ENCODE measurements around the gene AFMID. TPM values are rescaled to one million over a fixed set of nuclear protein-coding genes. Genes with fewer than 3 reads are reported as not detected.
A peak's percentile ranks its signal among the peaks of the same experiment; 100 is the strongest.

The AFMID gene
- total and polyA plus RNA-seq, 2 donors (not counting 1 experiment from before 2014, with no cell fraction given), result 18.2 to 24.8 TPM

DNA sequence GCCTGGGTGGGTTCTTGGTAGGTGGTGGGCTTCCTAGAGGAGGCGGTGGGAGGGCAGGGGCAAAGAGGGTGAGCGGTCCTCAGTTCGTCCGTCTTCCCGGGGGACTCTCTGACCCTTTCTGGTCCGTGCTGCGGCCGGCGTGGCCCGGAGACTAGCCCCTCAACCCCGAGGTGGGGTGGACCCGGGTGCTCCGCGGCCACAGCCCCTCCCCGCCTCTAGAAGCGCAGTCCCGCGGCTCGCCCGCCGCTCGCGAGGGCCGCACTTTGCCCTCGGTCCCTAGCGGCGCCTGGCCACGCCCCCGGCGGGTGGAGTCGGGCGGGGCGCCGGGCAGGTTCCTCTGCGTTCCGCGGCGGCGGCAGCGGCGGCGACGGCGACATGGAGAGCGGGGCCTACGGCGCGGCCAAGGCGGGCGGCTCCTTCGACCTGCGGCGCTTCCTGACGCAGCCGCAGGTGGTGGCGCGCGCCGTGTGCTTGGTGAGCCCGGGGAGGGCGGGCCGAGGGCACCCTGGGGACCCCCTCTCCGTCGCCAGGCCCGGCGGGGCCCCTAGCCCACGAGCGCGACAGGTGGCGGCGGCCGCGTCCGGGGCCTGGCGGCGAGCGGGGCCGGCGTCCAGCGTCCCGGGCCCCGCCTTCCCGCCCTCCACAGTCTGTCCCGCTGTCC, 18.8 kb upstream of the AFMID start, which contains the start of gene SYNGR2:
Gene SYNGR2 (plus strand): TSS at position 340 of the 661 bp plus-strand sequence. CDS start 36 bp downstream, at position 376.
- ChIA-PET POLR2A (interaction anchor here (0.6 to 19.6 kb wide), 9 partner anchors 13 to 1028 kb away, joined by 3 to 432 read pairs (median 5); partner anchors contain the start of genes SEC14L1, TMC6 and TMC8), CTCF (interaction anchor here (0.5 to 19.2 kb wide), 5 partner anchors 20 to 194 kb away, joined by 3 to 357 read pairs (median 5); partner anchors contain the start of genes TMC6 and TMC8)
- Histone ChIP-seq H3K27me3 (replicated peaks in 1 of 4; ENCODE audit: control extremely low read depth in 1 of 4, control insufficient read depth in 3 of 4, insufficient read depth in 4 of 4, low read length in 3 of 4) (no peaks in the 10 kb centered on the region), H3K36me3 (replicated peaks in 1 of 2; ENCODE audit: control extremely low read depth in 1 of 2, control insufficient read depth in 1 of 2, extremely low read depth in 1 of 2, insufficient read depth in 2 of 2, low read length in 1 of 2) (peaks cover 0 to 25% of the 10 kb centered on the region in 2 experiments), H2AFZ (ENCODE audit: insufficient read depth, low read depth, low read length, poor library complexity, severe bottlenecking) (peak within 1 kb of the TSS; percentile 85), H3K4me2 (replicated peaks; ENCODE audit: low read depth, low read length, poor library complexity, severe bottlenecking) (peak within 1 kb of the TSS; percentile 97), H4K20me1 (ENCODE audit: control insufficient read depth, insufficient read depth, low read length, poor library complexity, severe bottlenecking) (peaks cover 25% of the 10 kb centered on the region), H3K27ac (ENCODE audit: low read length in 2 of 2) (peak within 1 kb of the TSS; percentile 93 to 97), H3K4me3 (ENCODE audit: control extremely low read depth in 1 of 5, extremely low read depth in 1 of 5, insufficient read depth in 1 of 5, low read depth in 2 of 5, low read length in 4 of 5) (peak within 1 kb of the TSS; percentile 1 to 88 (median 74)), H3K4me1 (ENCODE audit: control insufficient read depth in 2 of 2, insufficient read depth in 2 of 2, low read length in 2 of 2) (peaks cover 46 to 58% of the 10 kb centered on the region in 2 donors), H3K79me2 (ENCODE audit: control insufficient read depth, insufficient read depth, low read length) (peaks cover 34% of the 10 kb centered on the region), H3K9me3 (ENCODE audit: control extremely low read depth in 1 of 3, control insufficient read depth in 2 of 3, insufficient read depth in 1 of 3, low read length in 2 of 3) (no peaks in the 10 kb centered on the region), H3K9ac (ENCODE audit: low read length) (peak within 1 kb of the TSS; percentile 90)
- intact Hi-C loops (cut with micrococcal nuclease), result loop anchor here (1.0 to 2.0 kb wide), 4 partner anchors 13 to 36 kb away; partner anchors contain the start of genes AFMID and TK1
- no peaks in the 10 kb centered on the region for H3K9me3 Mint-ChIP-seq (ENCODE audit: insufficient read depth)
- ATAC-seq (ENCODE audit: low read depth), result peak; percentile 71
- peak within 1 kb of the TSS; percentile 83 for H3K4me3 Mint-ChIP-seq
- no peaks in the 10 kb centered on the region for H3K27me3 Mint-ChIP-seq
- peaks cover 51% of the 10 kb centered on the region for H3K4me1 Mint-ChIP-seq
- no peak for TF ChIP-seq EZH2 (IDR thresholded peaks at IDR 0.05; ENCODE audit: borderline replicate concordance, insufficient read depth, low read depth, low read length, poor library complexity, severe bottlenecking)
- TF ChIP-seq, protein P1, sequence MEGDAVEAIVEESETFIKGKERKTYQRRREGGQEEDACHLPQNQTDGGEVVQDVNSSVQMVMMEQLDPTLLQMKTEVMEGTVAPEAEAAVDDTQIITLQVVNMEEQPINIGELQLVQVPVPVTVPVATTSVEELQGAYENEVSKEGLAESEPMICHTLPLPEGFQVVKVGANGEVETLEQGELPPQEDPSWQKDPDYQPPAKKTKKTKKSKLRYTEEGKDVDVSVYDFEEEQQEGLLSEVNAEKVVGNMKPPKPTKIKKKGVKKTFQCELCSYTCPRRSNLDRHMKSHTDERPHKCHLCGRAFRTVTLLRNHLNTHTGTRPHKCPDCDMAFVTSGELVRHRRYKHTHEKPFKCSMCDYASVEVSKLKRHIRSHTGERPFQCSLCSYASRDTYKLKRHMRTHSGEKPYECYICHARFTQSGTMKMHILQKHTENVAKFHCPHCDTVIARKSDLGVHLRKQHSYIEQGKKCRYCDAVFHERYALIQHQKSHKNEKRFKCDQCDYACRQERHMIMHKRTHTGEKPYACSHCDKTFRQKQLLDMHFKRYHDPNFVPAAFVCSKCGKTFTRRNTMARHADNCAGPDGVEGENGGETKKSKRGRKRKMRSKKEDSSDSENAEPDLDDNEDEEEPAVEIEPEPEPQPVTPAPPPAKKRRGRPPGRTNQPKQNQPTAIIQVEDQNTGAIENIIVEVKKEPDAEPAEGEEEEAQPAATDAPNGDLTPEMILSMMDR (IDR thresholded peaks at IDR 0.05), result no peak
- peak; percentile 91 for DNase-seq
- WGBS (ENCODE audit: insufficient coverage), result under 1% methylated on average over 84 of the region's 84 CpGs
- H3K27ac Mint-ChIP-seq, result peak within 1 kb of the TSS; percentile 90
